ENCODE measurements around the gene GPR146. TPM values are rescaled to one million over a fixed set of nuclear protein-coding genes. Genes with fewer than 3 reads are reported as not detected.

GPR146 gene
- total RNA-seq, 4 donors from 2014 or later = 9.2 to 14.5 TPM; not detected in 2

DNA sequence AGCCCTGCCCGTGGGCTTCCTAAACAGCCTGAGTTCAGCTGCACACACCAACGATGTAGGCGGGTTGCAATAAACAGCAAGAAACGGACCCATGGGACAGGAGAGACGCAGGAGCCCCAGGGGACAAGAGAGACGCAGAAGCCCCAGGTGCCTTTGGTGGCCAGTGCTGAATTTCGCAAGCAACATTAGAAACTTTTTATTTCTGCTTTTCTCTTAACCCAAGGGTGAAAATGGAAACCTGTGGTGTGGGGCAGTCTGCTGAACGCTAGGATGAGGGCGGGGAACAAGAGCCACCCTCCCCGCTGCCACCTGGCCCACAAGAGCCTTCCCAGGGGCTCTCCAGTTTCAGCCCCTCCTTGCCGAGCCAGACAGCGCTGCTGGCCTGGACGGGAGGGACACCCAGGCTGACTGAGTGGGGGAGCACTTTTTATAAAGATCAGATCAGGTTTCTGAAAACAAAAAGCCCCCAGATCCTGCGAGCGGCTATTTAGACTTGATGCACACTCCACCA lies 20.0 kb upstream of the GPR146 start:
- in situ Hi-C loops (cut with MboI; ENCODE audit: low pct_ligation_motif_present in 1 of 4, low pct_unique_long_range_greater_than_20kb in 1 of 4, low sequenced_read_pairs in 3 of 4) = no loop called here
- Histone ChIP-seq H3K27me3 (no peaks in the 10 kb centered on the region), H3K4me3 (no peak overlapping the region), H3K9me3 (no peaks in the 10 kb centered on the region), H3K27ac (peak overlapping the region in 1 of 4 donors; percentile 62), H3K36me3 (no peaks in the 10 kb centered on the region), H3K4me1 (peaks cover 11 to 24% (median 18%) of the 10 kb centered on the region in 4 donors)
- intact Hi-C loops (cut with DNase I; ENCODE audit: low total_unique reads) = no loop called here
- 70 to 79% methylated on average over 3 to 15 of the region's 15 CpGs for WGBS, 2 donors (ENCODE audit: low coverage in 1 of 2)
- no peak for TF ChIP-seq EP300 (IDR thresholded peaks at IDR 0.05; ENCODE audit: low read depth)
- TF ChIP-seq, protein P1, sequence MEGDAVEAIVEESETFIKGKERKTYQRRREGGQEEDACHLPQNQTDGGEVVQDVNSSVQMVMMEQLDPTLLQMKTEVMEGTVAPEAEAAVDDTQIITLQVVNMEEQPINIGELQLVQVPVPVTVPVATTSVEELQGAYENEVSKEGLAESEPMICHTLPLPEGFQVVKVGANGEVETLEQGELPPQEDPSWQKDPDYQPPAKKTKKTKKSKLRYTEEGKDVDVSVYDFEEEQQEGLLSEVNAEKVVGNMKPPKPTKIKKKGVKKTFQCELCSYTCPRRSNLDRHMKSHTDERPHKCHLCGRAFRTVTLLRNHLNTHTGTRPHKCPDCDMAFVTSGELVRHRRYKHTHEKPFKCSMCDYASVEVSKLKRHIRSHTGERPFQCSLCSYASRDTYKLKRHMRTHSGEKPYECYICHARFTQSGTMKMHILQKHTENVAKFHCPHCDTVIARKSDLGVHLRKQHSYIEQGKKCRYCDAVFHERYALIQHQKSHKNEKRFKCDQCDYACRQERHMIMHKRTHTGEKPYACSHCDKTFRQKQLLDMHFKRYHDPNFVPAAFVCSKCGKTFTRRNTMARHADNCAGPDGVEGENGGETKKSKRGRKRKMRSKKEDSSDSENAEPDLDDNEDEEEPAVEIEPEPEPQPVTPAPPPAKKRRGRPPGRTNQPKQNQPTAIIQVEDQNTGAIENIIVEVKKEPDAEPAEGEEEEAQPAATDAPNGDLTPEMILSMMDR (IDR thresholded peaks at IDR 0.05) = no peak
- no peak for TF ChIP-seq POLR2A (IDR thresholded peaks at IDR 0.05)
- no peak for TF ChIP-seq POLR2AphosphoS5 (IDR thresholded peaks at IDR 0.05)
- peak; percentile 64 for DNase-seq

- intact Hi-C loops (cut with DNase I; ENCODE audit: low total_unique reads) = no loop called here
- 94% methylated on average over 25 of the region's 25 CpGs; no CpG with 5 or more reads in 1 of the 2 donors for WGBS, 2 donors (ENCODE audit: low coverage in 1 of 2)
- no peaks in the 10 kb centered on the region for H3K36me3 ChIP-seq
Measured at GRCh38 chr7:1024876-1025742, 19.2 kb upstream of the GPR146 start.

GRCh38 chr7:1025743-1026581 lies 18.4 kb upstream of the GPR146 start:
- 93% methylated on average over 3 to 30 of the region's 31 CpGs for WGBS, 2 donors (ENCODE audit: low coverage in 1 of 2)
- Histone ChIP-seq H3K27ac (no peak overlapping the region), H3K36me3 (no peaks in the 10 kb centered on the region), H3K27me3 (no peaks in the 10 kb centered on the region), H3K4me3 (no peak overlapping the region), H3K4me1 (peaks cover 15 to 27% (median 21%) of the 10 kb centered on the region in 4 donors), H3K9me3 (no peaks in the 10 kb centered on the region)
- no peak for TF ChIP-seq POLR2A (IDR thresholded peaks at IDR 0.05)
- in situ Hi-C loops (cut with MboI; ENCODE audit: low pct_ligation_motif_present in 1 of 4, low pct_unique_long_range_greater_than_20kb in 1 of 4, low sequenced_read_pairs in 3 of 4) (no loop called here), intact Hi-C loops (cut with DNase I; ENCODE audit: low total_unique reads) (no loop called here)
- no peak for DNase-seq

More at GRCh38 chr7:1024876-1025742, 19.2 kb upstream of the GPR146 start:
- in situ Hi-C loops (cut with MboI; ENCODE audit: low pct_ligation_motif_present in 1 of 4, low pct_unique_long_range_greater_than_20kb in 1 of 4, low sequenced_read_pairs in 3 of 4) = no loop called here
- Histone ChIP-seq H3K27ac (no peak overlapping the region), H3K9me3 (no peaks in the 10 kb centered on the region), H3K4me1 (peaks cover 15 to 27% (median 21%) of the 10 kb centered on the region in 4 donors), H3K27me3 (no peaks in the 10 kb centered on the region), H3K4me3 (no peak overlapping the region)
- no peak for DNase-seq
- no peak for TF ChIP-seq POLR2AphosphoS5 (IDR thresholded peaks at IDR 0.05)
- no peak for TF ChIP-seq EP300 (IDR thresholded peaks at IDR 0.05; ENCODE audit: low read depth)
- TF ChIP-seq, protein P1 (IDR thresholded peaks at IDR 0.05) = no peak
- no peak for TF ChIP-seq POLR2A (IDR thresholded peaks at IDR 0.05)

- H3K27ac ChIP-seq = no peak overlapping the region
- H3K4me3 ChIP-seq = no peak overlapping the region
- H3K27me3 ChIP-seq = no peaks in the 10 kb centered on the region
- no peaks in the 10 kb centered on the region for H3K9me3 ChIP-seq
- intact Hi-C loops (cut with DNase I; ENCODE audit: low total_unique reads) = no loop called here
- no peaks in the 10 kb centered on the region for H3K36me3 ChIP-seq
- no peak for DNase-seq
- in situ Hi-C loops (cut with MboI; ENCODE audit: low pct_ligation_motif_present in 1 of 4, low pct_unique_long_range_greater_than_20kb in 1 of 4, low sequenced_read_pairs in 3 of 4) = no loop called here
- WGBS, 2 donors (ENCODE audit: low coverage in 1 of 2) = 82 to 90% methylated on average over 7 to 20 of the region's 20 CpGs
- peaks cover 15 to 27% (median 21%) of the 10 kb centered on the region in 4 donors for H3K4me1 ChIP-seq
- TF ChIP-seq POLR2AphosphoS5 (IDR thresholded peaks at IDR 0.05) (no peak), POLR2A (IDR thresholded peaks at IDR 0.05) (no peak), EP300 (IDR thresholded peaks at IDR 0.05; ENCODE audit: low read depth) (no peak)
- TF ChIP-seq, protein P1 (IDR thresholded peaks at IDR 0.05) = no peak
Measured at GRCh38 chr7:1026721-1027161, 17.6 kb upstream of the GPR146 start.

Measured in transverse colon (tissue), 4 donors.